ENCODE results near the gene ITPRID2. TPM values are rescaled to one million over a fixed set of nuclear protein-coding genes. Genes with fewer than 3 reads are reported as not detected.

The ITPRID2 gene
- polyA plus RNA-seq, 3 donors, result 17.9 to 50.2 (median 23.0) TPM

DNA sequence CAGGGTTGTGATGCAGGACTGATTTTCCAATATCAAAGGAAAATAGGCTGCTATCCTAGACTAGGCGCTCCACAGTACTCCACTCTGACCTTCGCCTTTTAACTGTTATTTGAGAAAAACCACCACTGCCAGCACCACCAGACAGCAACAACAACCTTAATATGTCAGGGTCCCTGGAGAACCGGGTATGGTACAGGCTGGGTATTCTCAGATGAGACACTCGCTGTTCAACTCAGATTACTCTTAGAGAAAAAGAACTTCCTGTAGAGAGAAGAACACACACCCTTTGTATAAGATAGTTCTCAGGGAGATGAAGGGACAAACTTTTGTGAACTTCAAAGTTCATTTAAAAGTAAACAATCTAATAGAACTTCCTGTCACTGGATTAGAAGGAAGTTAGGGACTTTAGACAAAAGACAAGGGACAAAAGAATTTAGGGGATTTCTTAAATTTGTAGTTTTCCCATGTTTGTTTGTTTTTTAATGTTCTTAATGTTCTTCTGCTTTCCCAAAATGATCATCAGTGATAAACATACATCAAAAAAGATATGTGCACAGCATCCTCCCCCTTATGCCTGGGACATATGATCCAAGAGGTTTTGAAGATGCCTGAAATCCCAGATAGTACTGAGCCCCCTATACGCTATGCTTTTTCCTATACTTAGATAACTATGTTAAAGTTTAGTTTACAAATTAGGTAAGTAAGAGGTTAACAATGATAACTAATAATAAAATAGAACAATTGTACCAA lies 52.8 kb downstream of the ITPRID2 start:
- Mint-ChIP-seq H3K4me3 (no peak overlapping the region), H3K27me3 (ENCODE audit: low read depth in 3 of 3) (peaks cover 0 to 2% (median 0%) of the 10 kb centered on the region in 3 donors), H3K27ac (no peak overlapping the region), H3K36me3 (no peaks in the 10 kb centered on the region), H3K9me3 (peaks cover 0 to 2% (median 0%) of the 10 kb centered on the region in 7 donors), H3K4me1 (peaks cover 7% of the 10 kb centered on the region)
- DNase-seq, result no peak
- intact Hi-C loops (cut with micrococcal nuclease), result no loop called here
- Histone ChIP-seq H3K27ac (ENCODE audit: low read depth in 1 of 2, low read length in 2 of 2) (no peak overlapping the region), H4K20me1 (ENCODE audit: insufficient read depth, low read length) (no peaks in the 10 kb centered on the region), H3K4me3 (replicated peaks in 1 of 3; ENCODE audit: low read depth in 2 of 3, low read length in 3 of 3) (no peak overlapping the region), H3K9me3 (replicated peaks in 1 of 2; ENCODE audit: control insufficient read depth in 1 of 2, insufficient read depth in 1 of 2, low read length in 2 of 2) (no peaks in the 10 kb centered on the region), H3K4me2 (replicated peaks; ENCODE audit: extremely low read depth, low read length, poor library complexity, severe bottlenecking) (no peak overlapping the region), H3K4me1 (ENCODE audit: control insufficient read depth in 1 of 2, insufficient read depth in 2 of 2, low read length in 2 of 2) (no peaks in the 10 kb centered on the region), H3K9ac (ENCODE audit: insufficient read depth, low read length, poor library complexity, severe bottlenecking) (no peak overlapping the region), H2AFZ (ENCODE audit: insufficient read depth, low read depth, low read length, poor library complexity, severe bottlenecking) (no peak overlapping the region), H3K79me2 (ENCODE audit: insufficient read depth, low read length) (no peaks in the 10 kb centered on the region), H3K36me3 (replicated peaks in 1 of 2; ENCODE audit: control insufficient read depth in 1 of 2, insufficient read depth in 2 of 2, low read length in 2 of 2) (no peaks in the 10 kb centered on the region), H3K27me3 (ENCODE audit: control insufficient read depth in 2 of 2, insufficient read depth in 2 of 2, low read length in 2 of 2) (no peaks in the 10 kb centered on the region)
- WGBS (ENCODE audit: insufficient coverage), result no CpG with 5 or more reads among the region's 5 CpGs
- TF ChIP-seq, protein P1, sequence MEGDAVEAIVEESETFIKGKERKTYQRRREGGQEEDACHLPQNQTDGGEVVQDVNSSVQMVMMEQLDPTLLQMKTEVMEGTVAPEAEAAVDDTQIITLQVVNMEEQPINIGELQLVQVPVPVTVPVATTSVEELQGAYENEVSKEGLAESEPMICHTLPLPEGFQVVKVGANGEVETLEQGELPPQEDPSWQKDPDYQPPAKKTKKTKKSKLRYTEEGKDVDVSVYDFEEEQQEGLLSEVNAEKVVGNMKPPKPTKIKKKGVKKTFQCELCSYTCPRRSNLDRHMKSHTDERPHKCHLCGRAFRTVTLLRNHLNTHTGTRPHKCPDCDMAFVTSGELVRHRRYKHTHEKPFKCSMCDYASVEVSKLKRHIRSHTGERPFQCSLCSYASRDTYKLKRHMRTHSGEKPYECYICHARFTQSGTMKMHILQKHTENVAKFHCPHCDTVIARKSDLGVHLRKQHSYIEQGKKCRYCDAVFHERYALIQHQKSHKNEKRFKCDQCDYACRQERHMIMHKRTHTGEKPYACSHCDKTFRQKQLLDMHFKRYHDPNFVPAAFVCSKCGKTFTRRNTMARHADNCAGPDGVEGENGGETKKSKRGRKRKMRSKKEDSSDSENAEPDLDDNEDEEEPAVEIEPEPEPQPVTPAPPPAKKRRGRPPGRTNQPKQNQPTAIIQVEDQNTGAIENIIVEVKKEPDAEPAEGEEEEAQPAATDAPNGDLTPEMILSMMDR (IDR thresholded peaks at IDR 0.05), result no peak

DNA sequence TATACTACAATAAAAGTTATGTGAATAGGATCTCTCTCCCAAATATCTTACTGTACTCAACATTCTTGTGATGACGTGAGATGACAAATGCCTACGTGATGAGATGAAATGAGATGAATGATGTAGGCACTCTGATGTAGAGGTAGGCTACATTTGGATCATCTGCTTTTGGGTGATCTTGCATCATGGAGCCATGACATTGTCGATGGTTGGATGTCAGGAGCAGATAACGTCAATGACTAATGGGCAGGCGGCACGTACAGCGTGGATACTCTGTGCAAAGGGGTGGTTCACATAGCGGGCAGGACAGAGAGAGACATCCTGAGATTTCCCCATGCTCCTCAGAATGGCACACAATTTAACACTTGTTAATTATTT lies 53.4 kb downstream of the ITPRID2 start:
- Histone ChIP-seq H3K4me2 (replicated peaks; ENCODE audit: extremely low read depth, low read length, poor library complexity, severe bottlenecking) (no peak overlapping the region), H4K20me1 (ENCODE audit: insufficient read depth, low read length) (no peaks in the 10 kb centered on the region), H3K27ac (ENCODE audit: low read depth in 1 of 2, low read length in 2 of 2) (no peak overlapping the region), H3K36me3 (replicated peaks in 1 of 2; ENCODE audit: control insufficient read depth in 1 of 2, insufficient read depth in 2 of 2, low read length in 2 of 2) (no peaks in the 10 kb centered on the region), H3K9me3 (replicated peaks in 1 of 2; ENCODE audit: control insufficient read depth in 1 of 2, insufficient read depth in 1 of 2, low read length in 2 of 2) (no peaks in the 10 kb centered on the region), H2AFZ (ENCODE audit: insufficient read depth, low read depth, low read length, poor library complexity, severe bottlenecking) (no peak overlapping the region), H3K27me3 (ENCODE audit: control insufficient read depth in 2 of 2, insufficient read depth in 2 of 2, low read length in 2 of 2) (no peaks in the 10 kb centered on the region), H3K79me2 (ENCODE audit: insufficient read depth, low read length) (no peaks in the 10 kb centered on the region), H3K9ac (ENCODE audit: insufficient read depth, low read length, poor library complexity, severe bottlenecking) (no peak overlapping the region), H3K4me3 (replicated peaks in 1 of 3; ENCODE audit: low read depth in 2 of 3, low read length in 3 of 3) (no peak overlapping the region), H3K4me1 (ENCODE audit: control insufficient read depth in 1 of 2, insufficient read depth in 2 of 2, low read length in 2 of 2) (no peaks in the 10 kb centered on the region)
- H3K27me3 Mint-ChIP-seq (ENCODE audit: low read depth in 3 of 3), result peaks cover 0 to 2% (median 0%) of the 10 kb centered on the region in 3 donors
- 100% methylated on average over 4 of the region's 8 CpGs for WGBS (ENCODE audit: insufficient coverage)
- H3K4me3 Mint-ChIP-seq, result no peak overlapping the region
- H3K4me1 Mint-ChIP-seq, result peaks cover 7% of the 10 kb centered on the region
- H3K9me3 Mint-ChIP-seq, result peaks cover 0 to 2% (median 0%) of the 10 kb centered on the region in 7 donors
- H3K27ac Mint-ChIP-seq, result no peak overlapping the region
- intact Hi-C loops (cut with micrococcal nuclease), result no loop called here
- DNase-seq, result no peak
- TF ChIP-seq, protein P1 (IDR thresholded peaks at IDR 0.05), result no peak
- no peaks in the 10 kb centered on the region for H3K36me3 Mint-ChIP-seq
